GM19193 (cell line): ENCODE data around the gene GPR82.

Experiments
- POLR2A ChIP-seq: IDR thresholded peaks from 4 replicates; pipeline ENCODE4 v1.6.1; 2011; ENCODE audit not compliant: insufficient read depth, insufficient read length; ENCODE audit errors: extremely low read depth

GPR82 gene

GRCh38 chrX:41739871-41740270 is 15.9 kb downstream of the GPR82 start:
- TF ChIP-seq POLR2A: no peak

GRCh38 chrX:41750716-41751115 is 26.7 kb downstream of the GPR82 start:
- no peak for TF ChIP-seq POLR2A

GRCh38 chrX:41758401-41758800 is 34.4 kb downstream of the GPR82 start:
- no peak for TF ChIP-seq POLR2A

- no peak for TF ChIP-seq POLR2A
These were observed 35.8 kb downstream of the GPR82 start for GRCh38 chrX:41759817-41760216.

GRCh38 chrX:41761169-41761568 is 37.2 kb downstream of the GPR82 start:
- no peak for TF ChIP-seq POLR2A

GRCh38 chrX:41761702-41762101 is 37.7 kb downstream of the GPR82 start:
- TF ChIP-seq POLR2A: no peak

GRCh38 chrX:41779030-41779564 is 55.1 kb downstream of the GPR82 start:
- TF ChIP-seq POLR2A: no peak
